Measurements from ENCODE around the gene ZNF184.

Gene ZNF184

GRCh38 chr6:27419363-27419762 is 53.5 kb downstream of the ZNF184 start:
- no peak for FAIRE-seq

- no peak for FAIRE-seq
These were observed 57.0 kb downstream of the ZNF184 start for GRCh38 chr6:27415898-27416297.

- no peak for FAIRE-seq
These were observed 57.9 kb downstream of the ZNF184 start for GRCh38 chr6:27414996-27415395.

- no peak for FAIRE-seq
These were observed 58.6 kb downstream of the ZNF184 start for GRCh38 chr6:27414300-27414699.

GRCh38 chr6:27407153-27407814 is 65.6 kb downstream of the ZNF184 start:
- no peak for FAIRE-seq

GRCh38 chr6:27406085-27406484 is 66.8 kb downstream of the ZNF184 start:
- FAIRE-seq: no peak

GRCh38 chr6:27400877-27401642 is 71.8 kb downstream of the ZNF184 start:
- FAIRE-seq: no peak

Measured in endometrium (tissue), 2 donors.